Osteocyte (in vitro differentiated cells): ENCODE results near the gene HOXD10. TPM values are rescaled to one million over a fixed set of nuclear protein-coding genes. Genes with fewer than 3 reads are reported as not detected.

Source experiments
- DNase-seq: peaks from one replicate; pipeline ENCODE4 v3.0.0; 2021; ENCODE audit warnings: mixed read lengths; ENCODE audit not compliant: unreplicated experiment; ENCODE audit errors: extremely low spot score
- H3K27ac Mint-ChIP-seq: one replicate; pipeline ENCODE4 v1.8.0; 2021; ENCODE audit warnings: mild to moderate bottlenecking, mixed read lengths; ENCODE audit not compliant: unreplicated experiment
- H3K27me3 Mint-ChIP-seq: one replicate; pipeline ENCODE4 v1.8.0; 2021; ENCODE audit warnings: mixed read lengths; ENCODE audit not compliant: unreplicated experiment
- H3K36me3 Mint-ChIP-seq: one replicate; pipeline ENCODE4 v1.8.0; 2021; ENCODE audit warnings: mixed read lengths; ENCODE audit not compliant: unreplicated experiment
- H3K4me1 Mint-ChIP-seq: one replicate; pipeline ENCODE4 v1.8.0; 2021; ENCODE audit warnings: mixed read lengths; ENCODE audit not compliant: unreplicated experiment
- H3K4me3 Mint-ChIP-seq: one replicate; pipeline ENCODE4 v1.8.0; 2021; ENCODE audit warnings: mild to moderate bottlenecking, moderate library complexity, mixed read lengths; ENCODE audit not compliant: unreplicated experiment
- H3K9me3 Mint-ChIP-seq: one replicate; pipeline ENCODE4 v1.8.0; 2021; ENCODE audit warnings: mixed read lengths; ENCODE audit not compliant: unreplicated experiment
- CTCF ChIP-seq: fragments of 200-600 bp; sonication (generic); IDR thresholded peaks from 2 replicates; pipeline ENCODE4 v1.5.0; 2021; ENCODE audit warnings: antibody characterized with exemption, mild to moderate bottlenecking, moderate library complexity
- total RNA-seq: library from RNA; stranded (reverse); gene quantifications from 2 replicates; pipeline ENCODE4 v1.2.1, GENCODE V29; 2021

Gene HOXD10
- total RNA-seq, 1 donor from 2014 or later, result not detected

DNA sequence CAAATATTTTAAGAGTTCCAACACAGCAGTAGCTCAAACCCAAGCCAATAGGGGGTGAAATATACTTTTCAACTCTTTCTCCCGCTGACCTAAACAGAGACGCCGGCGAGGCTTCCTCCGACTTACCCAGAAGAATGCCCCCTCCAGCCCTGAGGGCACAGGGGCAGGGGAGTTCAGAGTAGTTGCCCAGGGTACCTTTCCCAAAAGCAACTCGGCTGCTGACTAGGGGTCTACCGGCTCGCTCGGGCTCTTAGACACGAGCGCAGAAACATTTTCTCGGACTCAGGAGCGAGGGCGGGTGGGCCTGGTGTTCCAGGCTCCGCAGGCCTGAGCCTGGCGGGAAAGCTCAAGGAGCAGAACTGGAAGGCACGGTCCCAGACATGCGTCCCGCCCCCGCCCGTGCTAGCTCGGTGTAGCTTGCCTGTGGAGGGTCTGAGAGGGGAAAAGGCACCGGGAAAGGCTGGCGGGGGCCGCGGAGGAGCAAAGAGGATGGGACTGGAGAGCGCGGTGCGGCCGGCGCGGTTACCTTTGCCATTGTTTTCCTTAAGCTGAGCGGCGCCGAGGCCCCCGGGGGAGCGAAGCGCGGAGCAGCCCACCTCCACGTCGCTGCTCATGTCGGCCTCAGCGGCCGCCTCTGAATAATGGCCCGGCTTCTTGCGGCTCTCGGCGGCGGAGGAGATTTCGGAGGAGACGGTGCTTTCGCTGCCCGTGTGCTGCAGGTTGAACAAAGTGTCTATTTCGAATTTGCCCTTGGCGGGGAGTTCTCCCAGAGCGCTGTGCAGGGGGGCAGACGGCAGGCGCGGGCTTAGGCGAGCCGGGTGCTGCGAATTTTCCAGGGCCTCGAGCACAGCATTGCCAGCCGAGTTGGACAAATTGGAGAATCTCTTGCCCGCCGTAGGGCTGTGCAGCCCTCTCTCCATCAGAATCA, 33.5 kb upstream of the HOXD10 start:
- no peak for DNase-seq
- H3K4me3 Mint-ChIP-seq, result no peak overlapping the region

DNA sequence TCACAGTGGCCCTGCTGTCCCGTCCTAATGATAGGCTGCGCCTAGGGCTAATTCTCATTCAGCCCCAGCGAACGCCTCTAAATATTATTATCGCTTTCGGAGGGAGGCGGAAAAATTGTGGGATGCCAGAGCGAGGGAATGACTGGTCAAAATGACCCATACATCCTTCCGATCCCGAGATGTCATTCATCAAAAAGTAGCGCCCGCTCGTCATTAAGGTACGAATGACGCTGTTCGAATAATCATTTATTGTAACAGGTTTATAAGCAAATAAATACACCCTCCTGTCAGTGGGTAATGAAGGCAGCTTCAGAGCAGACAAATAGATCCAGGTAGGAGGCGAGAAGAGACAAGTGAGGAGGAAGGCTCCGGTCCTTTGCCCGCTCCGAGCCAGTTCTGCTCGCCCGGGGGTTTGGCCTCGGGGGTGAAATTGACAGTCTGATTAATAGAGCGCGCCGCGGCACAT, 32.7 kb upstream of the HOXD10 start, which contains the start of gene EVX2:
Gene EVX2 (minus strand): TSS at position 167 of the 466 bp plus-strand sequence. CDS start 186 bp downstream, outside the sequence.
- no peaks in the 10 kb centered on the region for H3K36me3 Mint-ChIP-seq
- peak within 1 kb of the TSS; percentile 16 for H3K27ac Mint-ChIP-seq
- peaks cover 87% of the 10 kb centered on the region for H3K27me3 Mint-ChIP-seq
- no peaks in the 10 kb centered on the region for H3K9me3 Mint-ChIP-seq
- TF ChIP-seq CTCF, result no peak
- DNase-seq, result no peak
- H3K4me3 Mint-ChIP-seq, result no peak within 1 kb of the TSS
- peaks cover 33% of the 10 kb centered on the region for H3K4me1 Mint-ChIP-seq

More for the DNA sequence above, 33.5 kb upstream of the HOXD10 start:
- Mint-ChIP-seq H3K27ac (peak overlapping the region; percentile 16), H3K27me3 (peaks cover 87% of the 10 kb centered on the region), H3K4me1 (peaks cover 29% of the 10 kb centered on the region), H3K9me3 (no peaks in the 10 kb centered on the region), H3K36me3 (no peaks in the 10 kb centered on the region)
- no peak for TF ChIP-seq CTCF

DNA sequence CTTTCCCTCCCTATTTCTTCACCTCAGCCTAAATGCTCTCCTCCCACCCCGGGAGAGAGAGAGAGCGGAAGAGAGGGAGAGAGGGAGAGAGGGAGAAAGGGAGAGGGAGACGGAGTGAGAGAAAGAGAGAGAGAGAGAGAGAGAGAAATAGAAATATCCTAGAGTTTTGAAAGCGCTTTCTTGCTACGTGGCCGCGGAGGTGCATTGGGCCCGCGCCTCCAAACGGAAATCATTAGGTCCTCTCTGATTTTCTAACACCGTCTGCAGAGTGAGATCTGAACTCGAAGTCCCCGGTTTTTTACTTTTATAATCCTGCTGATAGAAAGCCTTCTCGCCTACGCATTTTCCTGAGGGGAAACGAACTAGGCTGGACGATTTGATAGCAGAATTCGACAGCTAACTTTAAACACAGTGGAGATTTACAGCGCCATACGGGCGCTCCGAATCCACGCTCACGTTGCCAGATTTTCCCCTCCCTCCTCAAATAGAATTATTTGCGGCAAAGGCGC, 31.9 kb upstream of the HOXD10 start:
- H3K9me3 Mint-ChIP-seq, result no peaks in the 10 kb centered on the region
- H3K4me1 Mint-ChIP-seq, result peaks cover 26% of the 10 kb centered on the region
- H3K4me3 Mint-ChIP-seq, result no peak overlapping the region
- no peak for DNase-seq
- no peaks in the 10 kb centered on the region for H3K36me3 Mint-ChIP-seq
- H3K27ac Mint-ChIP-seq, result no peak overlapping the region
- peaks cover 87% of the 10 kb centered on the region for H3K27me3 Mint-ChIP-seq
- no peak for TF ChIP-seq CTCF

- Mint-ChIP-seq H3K36me3 (no peaks in the 10 kb centered on the region), H3K27ac (no peak overlapping the region), H3K4me1 (peaks cover 25% of the 10 kb centered on the region), H3K27me3 (peaks cover 93% of the 10 kb centered on the region), H3K4me3 (no peak overlapping the region), H3K9me3 (no peaks in the 10 kb centered on the region)
- no peak for DNase-seq
- no peak for TF ChIP-seq CTCF
Observed at GRCh38 chr2:176085120-176085788, 31.3 kb upstream of the HOXD10 start.
